VCaP (cell line): ENCODE results near the gene DAPK1.

Source experiments
- H3K27ac ChIP-seq: fragments of 450-650 bp; 2 replicates; pipeline ENCODE4 v1.5.1; 2017
- CTCF ChIP-seq: fragments of 450-650 bp; conservative IDR thresholded peaks from 2 replicates; pipeline ENCODE4 v1.5.1; 2017; ENCODE audit warnings: mild to moderate bottlenecking, moderate library complexity

DAPK1 gene

DNA sequence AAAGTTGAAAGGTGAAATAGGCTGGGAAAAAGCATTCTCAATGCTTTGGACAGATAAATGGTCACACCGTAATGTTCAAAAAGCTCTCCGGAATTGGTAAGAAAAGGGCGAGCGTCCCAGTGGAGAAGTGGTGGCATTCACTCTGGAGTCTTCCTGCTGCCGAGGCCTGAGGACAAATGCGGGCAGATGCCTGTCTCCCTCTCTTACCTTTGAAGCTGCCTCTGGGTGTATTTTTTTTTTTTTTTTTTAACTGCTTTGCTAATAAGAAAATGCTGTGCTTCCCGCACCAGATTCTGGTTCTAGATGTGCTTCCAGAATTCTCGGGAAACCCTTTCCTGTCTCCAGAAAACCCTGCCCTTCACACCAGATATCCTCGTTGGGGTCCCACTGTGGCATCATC, 203.8 kb downstream of the DAPK1 start:
- no peak for TF ChIP-seq CTCF

GRCh38 chr9:87701931-87702421, 204.3 kb downstream of the DAPK1 start:
- H3K27ac ChIP-seq = no peak overlapping the region
- no peak for TF ChIP-seq CTCF

More for the DNA sequence above, 203.8 kb downstream of the DAPK1 start:
- H3K27ac ChIP-seq = no peak overlapping the region

- no peak overlapping the region for H3K27ac ChIP-seq
- no peak for TF ChIP-seq CTCF
These were observed 205.3 kb downstream of the DAPK1 start for GRCh38 chr9:87702921-87703320.

- TF ChIP-seq CTCF = no peak
- no peak overlapping the region for H3K27ac ChIP-seq
These were observed 206.1 kb downstream of the DAPK1 start for GRCh38 chr9:87703636-87704276.

DNA sequence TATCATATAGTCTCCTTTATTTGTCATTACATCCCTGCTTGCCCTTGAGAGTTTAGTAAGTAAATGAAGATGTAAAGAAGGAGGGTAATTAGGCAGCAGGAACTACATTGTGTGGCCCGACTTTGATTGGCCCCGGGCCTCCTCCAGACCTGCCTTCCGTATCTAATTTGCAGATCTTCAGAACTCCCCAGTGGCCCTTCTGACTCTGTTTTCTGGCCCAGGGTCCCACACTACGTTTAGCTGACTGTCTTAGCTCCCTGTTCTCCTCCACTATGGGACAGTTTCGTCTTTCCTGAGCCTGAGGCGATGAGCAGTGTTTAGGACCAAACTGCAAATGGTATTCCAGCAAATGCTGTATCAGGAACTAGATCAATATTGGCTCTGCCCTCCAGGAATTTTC, 206.7 kb downstream of the DAPK1 start:
- TF ChIP-seq CTCF = no peak
- H3K27ac ChIP-seq = no peak overlapping the region

- TF ChIP-seq CTCF = no peak
These were observed 208.5 kb downstream of the DAPK1 start for GRCh38 chr9:87706066-87706739.

GRCh38 chr9:87707805-87708506, 210.3 kb downstream of the DAPK1 start:
- no peak overlapping the region for H3K27ac ChIP-seq

More at GRCh38 chr9:87706066-87706739, 208.5 kb downstream of the DAPK1 start:
- H3K27ac ChIP-seq = no peak overlapping the region

More at GRCh38 chr9:87707805-87708506, 210.3 kb downstream of the DAPK1 start:
- no peak for TF ChIP-seq CTCF
